HepG2 (cell line): ENCODE measurements around the gene TMEM143. TPM values are rescaled to one million over a fixed set of nuclear protein-coding genes. Genes with fewer than 3 reads are reported as not detected.

Experiments
- ATAC-seq: fragments of 200-7000 bp; cut with Tn5 transposase; 3 replicates; pipeline ENCODE4 v1.9.1; 2020; ENCODE audit warnings: mild to moderate bottlenecking, moderate library complexity
- Bru-seq: library from RNA; stranded (reverse); fragments of 400-500 nt; gene quantifications from one replicate; lab custom pipeline; 2021; lab: Mats Ljungman, UMichigan
- BruChase-seq, 2 experiments: library from RNA; stranded (reverse); fragments of 400-500 nt; gene quantifications; one replicate each; lab custom pipeline; 2021; lab: Mats Ljungman, UMichigan
- BruUV-seq: library from RNA; stranded (reverse); fragments of 400-500 nt; replicated peaks from 2 replicates; lab custom pipeline; 2021; lab: Mats Ljungman, UMichigan
- CTCF ChIA-PET: fragments of 300-600 bp; formaldehyde crosslinking; extraction: SDS; loops from one replicate; lab custom pipeline; 2021; ENCODE audit warnings: low total read pairs, inconsistent platforms, low intra/inter-chr PET ratio; lab: Yijun Ruan, JAX
- POLR2A ChIA-PET: fragments of 350-600 bp; sonication (Branson Sonifier 250); formaldehyde crosslinking; loops from one replicate; lab custom pipeline; 2020; ENCODE audit warnings: antibody characterized with exemption, inconsistent platforms; lab: Yijun Ruan, JAX
- DNase-seq: peaks from one replicate; pipeline ENCODE4 v3.0.0-alpha.2; 2015; ENCODE audit warnings: low spot score
- FAIRE-seq: peaks from 3 replicates; lab custom pipeline; 2011; peaks lifted over from hg19 to GRCh38; lab: Jason Lieb, UNC
- H2AFZ ChIP-seq: one replicate; pipeline ENCODE4 v1.6.1; 2011; ENCODE audit warnings: low read length, inconsistent platforms
- H3K27ac ChIP-seq: fragments of 300-600 bp; 3 replicates; pipeline ENCODE4 v1.8.0; 2011; ENCODE audit warnings: mixed run types, mild to moderate bottlenecking, mixed read lengths, low read length, inconsistent platforms; ENCODE audit not compliant: insufficient read depth; ENCODE audit errors: extremely low read length
- H3K27me3 ChIP-seq, 2 experiments: fragments of 200-600 bp in 1 of 2; 2 replicates in 1 of 2; 3 replicates in 1 of 2; pipeline versions ENCODE4 v1.6.0 to v1.8.0; 2011; ENCODE audit warnings: low read length in 2 of 2, mild to moderate bottlenecking in 2 of 2, moderate library complexity in 2 of 2, inconsistent platforms in 1 of 2; ENCODE audit not compliant: insufficient read depth in 2 of 2, control insufficient read depth in 1 of 2
- H3K36me3 ChIP-seq, 2 experiments: fragments of 200-600 bp in 1 of 2; replicated peaks in 1 of 2; 2 replicates in 1 of 2; 3 replicates in 1 of 2; pipeline versions ENCODE4 v1.5.1 to v1.8.0; 2011; ENCODE audit warnings: low read length in 2 of 2, inconsistent platforms in 1 of 2; ENCODE audit not compliant: insufficient read depth in 2 of 2, control insufficient read depth in 1 of 2
- H3K4me1 ChIP-seq: 2 replicates; pipeline ENCODE4 v1.5.1; 2012; ENCODE audit warnings: low read length, inconsistent platforms; ENCODE audit not compliant: insufficient read depth
- H3K4me2 ChIP-seq: 2 replicates; pipeline ENCODE4 v1.6.0; 2011; ENCODE audit warnings: low read depth, low read length, inconsistent platforms
- H3K4me3 ChIP-seq, 3 experiments: fragments of 200-600 bp in 1 of 3; sonication (generic), shearing (Covaris generic) in 1 of 3; replicated peaks in 1 of 3; 2 replicates each; pipeline ENCODE4 v1.5.1; 2011 to 2016; ENCODE audit warnings: low read length in 3 of 3, inconsistent platforms in 2 of 3, low read depth in 2 of 3, mild to moderate bottlenecking in 2 of 3, control low read depth in 1 of 3, mixed read lengths in 1 of 3; ENCODE audit not compliant: insufficient read depth in 1 of 3
- H3K79me2 ChIP-seq: one replicate; pipeline ENCODE4 v1.6.1; 2011; ENCODE audit warnings: low read length, inconsistent platforms; ENCODE audit not compliant: insufficient read depth
- H3K9ac ChIP-seq: 2 replicates; pipeline ENCODE4 v1.6.0; 2011; ENCODE audit warnings: mild to moderate bottlenecking, low read depth, low read length, inconsistent platforms; ENCODE audit not compliant: insufficient read depth
- H3K9me3 ChIP-seq: 2 replicates; pipeline ENCODE4 v1.5.1; 2012; ENCODE audit warnings: mild to moderate bottlenecking, low read length
- H4K20me1 ChIP-seq: 2 replicates; pipeline ENCODE4 v1.6.0; 2011; ENCODE audit warnings: inconsistent platforms, mild to moderate bottlenecking, low read length, moderate library complexity; ENCODE audit not compliant: insufficient read depth
- EED ChIP-seq: sonication (generic); formaldehyde crosslinking; IDR thresholded peaks from 2 replicates; pipeline ENCODE4 v1.5.0; 2020; ENCODE audit warnings: mild to moderate bottlenecking, missing genetic modification reagents
- GABPA ChIP-seq, 2 experiments: IDR thresholded peaks; 2 replicates each; pipeline ENCODE4 v1.6.1; 2011 to 2016; ENCODE audit warnings: low read depth in 2 of 2, low read length in 1 of 2, missing biosample characterization in 1 of 2, missing genetic modification characterization in 1 of 2
- GABPB1 ChIP-seq: IDR thresholded peaks from 2 replicates; pipeline ENCODE4 v1.6.1; 2016; ENCODE audit warnings: mild to moderate bottlenecking, missing genetic modification reagents, moderate library complexity, missing compliant biosample characterization
- PCBP1 ChIP-seq: fragments of 200-400 bp; formaldehyde crosslinking; IDR thresholded peaks from 2 replicates; pipeline ENCODE4 v1.6.1; 2017; ENCODE audit warnings: mild to moderate bottlenecking, low read depth, low read length, borderline replicate concordance
- PPARG ChIP-seq: conservative IDR thresholded peaks from 2 replicates; pipeline ENCODE4 v1.6.1; 2016; ENCODE audit warnings: missing biosample characterization, missing genetic modification reagents
- PRPF4 ChIP-seq: fragments of 200-400 bp; formaldehyde crosslinking; IDR thresholded peaks from 2 replicates; pipeline ENCODE4 v1.6.1; 2016; ENCODE audit warnings: low read length, low read depth; ENCODE audit not compliant: poor library complexity, severe bottlenecking
- SOX6 ChIP-seq, 2 experiments: fragments of 450-650 bp in 1 of 2; sonication (generic) in 1 of 2; formaldehyde crosslinking in 1 of 2; IDR thresholded peaks; 2 replicates each; pipeline versions ENCODE4 v1.4.0 to v1.6.1; 2017 to 2020; ENCODE audit warnings: antibody characterized with exemption in 1 of 2, mild to moderate bottlenecking in 1 of 2, missing genetic modification reagents in 1 of 2
- ZFP90 ChIP-seq: sonication (generic); formaldehyde crosslinking; IDR thresholded peaks from 2 replicates; pipeline ENCODE4 v1.8.0; 2022; ENCODE audit warnings: missing genetic modification reagents, mild to moderate bottlenecking, inconsistent platforms, borderline replicate concordance
- ZNF720 ChIP-seq: sonication (generic); formaldehyde crosslinking; IDR thresholded peaks from 2 replicates; pipeline ENCODE4 v1.4.0; 2020; ENCODE audit warnings: missing genetic modification reagents
- ZSCAN30 ChIP-seq: sonication (generic); formaldehyde crosslinking; IDR thresholded peaks from 2 replicates; pipeline ENCODE4 v1.5.0; 2020; ENCODE audit warnings: mild to moderate bottlenecking, missing genetic modification reagents
- WGBS: methylation state at CpG from one replicate; pipeline ENCODE4 v1.1.6; 2017; ENCODE audit warnings: low lambda C conversion rate; 5-methylcytosine and 5-hydroxymethylcytosine counted together
- in situ Hi-C: cut with HindIII; loops from 2 replicates; pipeline ENCODE4 v1.10.0; 2017; ENCODE audit warnings: low pct_unique_long_range_greater_than_20kb; ENCODE audit not compliant: extremely low pct_ligation_motif_present
- intact Hi-C: fragments of 100-400 bp; cut with micrococcal nuclease; formaldehyde crosslinking; loops from one replicate; pipeline ENCODE4 v1.10.0; 2022; ENCODE audit not compliant: unreplicated experiment
- long read RNA-seq, 2 experiments: library from RNA in 1 of 2; library from polyadenylated mRNA in 1 of 2; stranded (forward) in 1 of 2; unstranded in 1 of 2; transcript quantifications; one replicate each; pipeline ENCODE4 v2.0.0, GENCODE V29; 2019 to 2022
- polyA minus RNA-seq, 3 experiments: library from RNA; depleted of rRNA, polyadenylated mRNA; stranded (reverse); fragments of >200 nt; gene quantifications; 2 replicates each; pipeline ENCODE4 v1.2.3, GENCODE V29; 2011; ENCODE audit warnings: low replicate concordance in 1 of 3
- polyA plus RNA-seq, 8 experiments: library from polyadenylated mRNA; depleted of rRNA in 3 of 8; stranded (reverse) in 7 of 8; unstranded in 1 of 8; fragments of >200 nt; fragmentation: Illumina TruSeq in 4 of 8; extraction: Trizol in 4 of 8; gene quantifications; 2 replicates each; pipeline versions ENCODE4 v1.2.1 to v1.2.3, GENCODE V29; 2011 to 2016; ENCODE audit warnings: low read depth in 4 of 8, missing spikeins in 1 of 8, mixed read lengths in 1 of 8; ENCODE audit not compliant: insufficient read depth in 1 of 8
- total RNA-seq, 5 experiments: library from RNA; depleted of rRNA; stranded (reverse); fragments of >200 nt; fragmentation: Illumina TruSeq; extraction: Trizol; gene quantifications; 2 replicates each; pipeline ENCODE4 v1.2.3, GENCODE V29; 2016; ENCODE audit warnings: low read depth in 1 of 5
- TF ChIP-seq, protein P1 (sequence below): IDR thresholded peaks from 2 replicates; pipeline ENCODE4 v1.6.1; 2016; ENCODE audit warnings: missing genetic modification reagents, missing compliant biosample characterization
- TF ChIP-seq, protein P2 (sequence below): sonication (generic); formaldehyde crosslinking; IDR thresholded peaks from 2 replicates; pipeline ENCODE4 v1.8.1; 2022; ENCODE audit warnings: mild to moderate bottlenecking, missing genetic modification reagents

TMEM143 gene
- 4.7 and 7.7 TPM in 2 replicates for total RNA-seq (2016; rRNA removed; fragmentation: Illumina TruSeq; extraction: Trizol)
- 6.3 and 6.6 TPM in 2 replicates for total RNA-seq (2016; cell fraction: cytosol; rRNA removed; fragmentation: Illumina TruSeq; extraction: Trizol; ENCODE audit: low read depth)
- 5.2 and 7.2 TPM in 2 replicates for total RNA-seq (2016; cell fraction: insoluble cytoplasmic fraction; rRNA removed; fragmentation: Illumina TruSeq; extraction: Trizol)
- total RNA-seq (2016; cell fraction: membrane; rRNA removed; fragmentation: Illumina TruSeq; extraction: Trizol) = 8.4 and 8.9 TPM in 2 replicates
- total RNA-seq (2016; cell fraction: nucleus; rRNA removed; fragmentation: Illumina TruSeq; extraction: Trizol) = 12.3 and 12.5 TPM in 2 replicates
- 10.8 and 11.3 TPM in 2 replicates for polyA plus RNA-seq (2011; rRNA removed)
- polyA plus RNA-seq (2011; cell fraction: cytosol; rRNA removed) = 4.8 and 6.8 TPM in 2 replicates
- 44.7 and 61.9 TPM in 2 replicates for polyA plus RNA-seq (2011; cell fraction: nucleus; rRNA removed)
- 6.3 and 8.2 TPM in 2 replicates for polyA plus RNA-seq (2012)
- 5.4 and 9.0 TPM in 2 replicates for polyA plus RNA-seq (2016; cell fraction: cytosol; fragmentation: Illumina TruSeq; extraction: Trizol; ENCODE audit: low read depth)
- polyA plus RNA-seq (2016; cell fraction: insoluble cytoplasmic fraction; fragmentation: Illumina TruSeq; extraction: Trizol; ENCODE audit: low read depth) = 7.0 and 9.4 TPM in 2 replicates
- 8.9 and 11.6 TPM in 2 replicates for polyA plus RNA-seq (2016; cell fraction: membrane; fragmentation: Illumina TruSeq; extraction: Trizol; ENCODE audit: low read depth)
- polyA plus RNA-seq (2016; cell fraction: nucleus; fragmentation: Illumina TruSeq; extraction: Trizol; ENCODE audit: insufficient read depth, low read depth) = 30.1 and 34.3 TPM in 2 replicates
- 13.7 and 18.8 TPM in 2 replicates for polyA minus RNA-seq (2011; rRNA and poly(A)+ RNA removed; ENCODE audit: low replicate concordance)
- polyA minus RNA-seq (2011; cell fraction: cytosol; rRNA and poly(A)+ RNA removed) = 10.2 and 11.4 TPM in 2 replicates
- 10.4 and 12.7 TPM in 2 replicates for polyA minus RNA-seq (2011; cell fraction: nucleus; rRNA and poly(A)+ RNA removed)
- Bru-seq, nascent RNA = percentile 45 among the genes with signal in this experiment
- BruChase-seq, experiment 1, labeled RNA remaining after a 6-hour chase = percentile 41 among the genes with signal in this experiment
- BruChase-seq, experiment 2, labeled RNA remaining after a 2-hour chase = percentile 49 among the genes with signal in this experiment
- long read RNA-seq, experiment 1, partial matches to known transcripts = 3 of 8 reads
- long read RNA-seq, experiment 1, other reads (novel, unspliced or antisense) = 2 of 8 reads
- long read RNA-seq, experiment 2, partial matches to known transcripts = 4 of 11 reads
- long read RNA-seq, experiment 2, other reads (novel, unspliced or antisense) = 2 of 11 reads

DNA sequence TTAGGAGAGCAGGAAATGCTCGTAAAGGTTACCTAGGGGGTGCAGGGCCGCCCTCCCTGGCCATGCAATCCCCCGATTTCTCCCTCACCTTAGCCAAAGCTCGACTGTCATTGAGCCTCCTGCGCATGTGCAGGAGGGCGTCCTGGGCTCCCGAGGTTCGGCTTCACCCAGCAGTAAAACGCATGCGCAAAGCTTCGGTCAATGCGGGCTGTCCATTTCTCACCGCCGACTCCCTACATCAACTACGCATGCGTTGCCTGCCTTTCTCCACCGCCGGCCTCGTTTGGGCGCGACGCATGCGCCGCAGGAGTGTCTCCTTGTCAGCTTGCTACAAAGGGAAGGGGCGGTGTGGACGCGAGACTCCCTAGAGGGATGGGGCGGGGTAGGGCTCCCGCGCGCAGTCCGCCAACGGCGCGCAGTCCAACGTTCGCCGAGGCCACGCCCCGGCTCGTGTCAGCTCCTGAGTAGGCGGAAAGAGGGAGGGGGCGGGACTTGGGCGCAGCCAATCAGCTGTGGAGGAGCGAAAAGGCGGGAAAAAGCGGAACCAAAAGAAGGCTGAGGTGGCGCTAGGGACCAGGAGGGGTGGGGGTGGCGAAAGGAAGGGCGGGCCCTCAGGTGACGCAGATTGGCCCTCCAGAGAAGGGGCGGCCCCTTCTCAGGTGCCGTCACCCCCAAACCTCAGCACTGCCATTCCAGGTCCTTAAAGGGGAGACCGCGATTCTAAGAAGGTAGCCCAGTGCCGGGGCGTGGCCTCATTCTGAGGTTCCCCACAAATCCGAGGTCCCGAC is at the start of gene TMEM143, which contains the start of gene SYNGR4:
Gene TMEM143 (minus strand): TSS at position 131 of the 788 bp plus-strand sequence. CDS start 20 bp downstream, at position 111.
Gene SYNGR4 (plus strand): TSS at position 558 of the 788 bp plus-strand sequence. CDS start 1,476 bp downstream, outside the sequence.
- peak; percentile 97 for FAIRE-seq
- H3K27me3 ChIP-seq = no peaks in the 10 kb centered on the region
- peak within 1 kb of the TSS; percentile 99 for H3K4me2 ChIP-seq
- H3K27ac ChIP-seq = peak within 1 kb of the TSS; percentile 96
- peak; percentile 99 for DNase-seq
- 16% methylated on average over 50 of the region's 59 CpGs for WGBS
- intact Hi-C loops (no loop called here), in situ Hi-C loops (no loop called here)
- ChIA-PET POLR2A (interaction anchor here (0.6 to 2.7 kb wide), 17 partner anchors 9 to 255 kb away, joined by 3 to 107 read pairs (median 6); partner anchors contain the start of genes EMP3, GRIN2D, KDELR1 and RPL18), CTCF (interaction anchor here (1.4 kb wide), 1 partner anchor 14 kb away, joined by 4 read pairs; no protein-coding TSS in a partner anchor)
- BruUV-seq = no TSS peak
- no peaks in the 10 kb centered on the region for H3K9me3 ChIP-seq
- H4K20me1 ChIP-seq = no peaks in the 10 kb centered on the region
- peaks cover 46% of the 10 kb centered on the region for H3K4me1 ChIP-seq
- 0 out of 5 replicates have a peak, but pooled peaks cover 0 to 2% of the 10 kb centered on the region in 2 experiments for H3K36me3 ChIP-seq
- peak within 1 kb of the TSS; percentile 47 to 86 (median 71) for H3K4me3 ChIP-seq
- peak within 1 kb of the TSS; percentile 96 for H3K9ac ChIP-seq
- H3K79me2 ChIP-seq = no peaks in the 10 kb centered on the region
- peak; percentile 84 for ATAC-seq
- no peak within 1 kb of the TSS for H2AFZ ChIP-seq
- TF ChIP-seq PRPF4 = no peak
- 0 out of 2 replicates have a peak, but pooled peaks have one; percentile 73 for TF ChIP-seq PCBP1
- TF ChIP-seq ZSCAN30 = no peak
- TF ChIP-seq ZNF720 (CRISPR knock-in tag) = no peak
- peak; percentile 82 for TF ChIP-seq GABPB1 (CRISPR knock-in tag)
- 0 out of 2 replicates have a peak, but pooled peaks have one; percentile 68 for TF ChIP-seq EED (CRISPR knock-in tag)
- TF ChIP-seq, protein P1, sequence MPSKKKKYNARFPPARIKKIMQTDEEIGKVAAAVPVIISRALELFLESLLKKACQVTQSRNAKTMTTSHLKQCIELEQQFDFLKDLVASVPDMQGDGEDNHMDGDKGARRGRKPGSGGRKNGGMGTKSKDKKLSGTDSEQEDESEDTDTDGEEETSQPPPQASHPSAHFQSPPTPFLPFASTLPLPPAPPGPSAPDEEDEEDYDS = peak; percentile 53; the same call in 1 of the 2 replicates
- TF ChIP-seq GABPA (IDR thresholded peaks at IDR 0.05; ENCODE audit: low read depth, low read length) = no peak
- peak; percentile 62 for TF ChIP-seq GABPA (CRISPR knock-in tag; IDR thresholded peaks at IDR 0.05; ENCODE audit: low read depth)
- TF ChIP-seq ZFP90 (CRISPR knock-in tag) = peak; percentile 95
- TF ChIP-seq, protein P2, sequence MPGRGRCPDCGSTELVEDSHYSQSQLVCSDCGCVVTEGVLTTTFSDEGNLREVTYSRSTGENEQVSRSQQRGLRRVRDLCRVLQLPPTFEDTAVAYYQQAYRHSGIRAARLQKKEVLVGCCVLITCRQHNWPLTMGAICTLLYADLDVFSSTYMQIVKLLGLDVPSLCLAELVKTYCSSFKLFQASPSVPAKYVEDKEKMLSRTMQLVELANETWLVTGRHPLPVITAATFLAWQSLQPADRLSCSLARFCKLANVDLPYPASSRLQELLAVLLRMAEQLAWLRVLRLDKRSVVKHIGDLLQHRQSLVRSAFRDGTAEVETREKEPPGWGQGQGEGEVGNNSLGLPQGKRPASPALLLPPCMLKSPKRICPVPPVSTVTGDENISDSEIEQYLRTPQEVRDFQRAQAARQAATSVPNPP (CRISPR knock-in tag) = no peak
- peak; percentile 26; the same call in 1 of the 2 replicates for TF ChIP-seq PPARG (CRISPR knock-in tag)
- no peak for TF ChIP-seq SOX6 (IDR thresholded peaks at IDR 0.05)
- TF ChIP-seq SOX6 (CRISPR knock-in tag; IDR thresholded peaks at IDR 0.05) = no peak; the same call in 1 of the 2 replicates
